ENCODE measurements around the gene KRTAP4-4.
A peak's percentile ranks its signal among the peaks of the same experiment; 100 is the strongest.
"Not testable (repeated sequence)": the region's sequence is repeated elsewhere in the genome, so short reads cannot be mapped to it uniquely, and the experiment has no call there.

Gene KRTAP4-4

GRCh38 chr17:41147531-41148204 is 12.9 kb downstream of the KRTAP4-4 start:
- no peak for DNase-seq

- no peak for DNase-seq
These were observed 15.3 kb downstream of the KRTAP4-4 start for GRCh38 chr17:41145261-41145660.

GRCh38 chr17:41144846-41145245 is 15.7 kb downstream of the KRTAP4-4 start:
- DNase-seq = no peak

GRCh38 chr17:41141361-41141760 is 19.2 kb downstream of the KRTAP4-4 start:
- DNase-seq = no peak

- peak; percentile 21 for DNase-seq
These were observed 20.0 kb downstream of the KRTAP4-4 start, which contains the start of gene KRTAP4-6 for GRCh38 chr17:41140360-41141131. TSS of gene KRTAP4-6 (minus strand) at chr17:41140544. CDS start at chr17:41140487, 57 bp downstream.

GRCh38 chr17:41139865-41140264 is 20.7 kb downstream of the KRTAP4-4 start:
- not testable (repeated sequence) for DNase-seq

- DNase-seq = no peak
These were observed 26.4 kb downstream of the KRTAP4-4 start for GRCh38 chr17:41133880-41134735.

- DNase-seq = no peak
These were observed 28.6 kb downstream of the KRTAP4-4 start for GRCh38 chr17:41131979-41132378.

GRCh38 chr17:41127371-41127770 is 33.2 kb downstream of the KRTAP4-4 start:
- DNase-seq = no peak

- DNase-seq = no peak
These were observed 34.1 kb downstream of the KRTAP4-4 start for GRCh38 chr17:41126412-41126811.

GRCh38 chr17:41125064-41125463 is 35.5 kb downstream of the KRTAP4-4 start:
- DNase-seq = no peak

- not testable (repeated sequence) for DNase-seq
These were observed 36.6 kb downstream of the KRTAP4-4 start, which contains the start of gene KRTAP4-12 for GRCh38 chr17:41123991-41124371. TSS of gene KRTAP4-12 (minus strand) at chr17:41124182. CDS start at chr17:41124122, 60 bp downstream.

- DNase-seq = not testable (repeated sequence)
These were observed 37.1 kb downstream of the KRTAP4-4 start for GRCh38 chr17:41123292-41123990.

- no peak for DNase-seq
These were observed 38.8 kb downstream of the KRTAP4-4 start for GRCh38 chr17:41121742-41122141.

GRCh38 chr17:41119696-41120690 is 40.6 kb downstream of the KRTAP4-4 start:
- peak; percentile 18 for DNase-seq

- peak; percentile 29 for DNase-seq
These were observed 41.8 kb downstream of the KRTAP4-4 start for GRCh38 chr17:41118721-41119120.

GRCh38 chr17:41117846-41118386 is 42.6 kb downstream of the KRTAP4-4 start, which contains the start of gene KRTAP4-11:
TSS of gene KRTAP4-11 (minus strand) at chr17:41118373. CDS start at chr17:41118315, 58 bp downstream.
- not testable (repeated sequence) for DNase-seq

- no peak for DNase-seq
These were observed 44.3 kb downstream of the KRTAP4-4 start for GRCh38 chr17:41116297-41116696.

- DNase-seq = no peak
These were observed 49.2 kb downstream of the KRTAP4-4 start for GRCh38 chr17:41111151-41111885.
